ENCODE measurements around the gene FAM43B.

Gene FAM43B

GRCh38 chr1:20590306-20590777 is 38.0 kb downstream of the FAM43B start:
- no peak for DNase-seq (ENCODE audit: low read depth)

- DNase-seq (ENCODE audit: low read depth): no peak
These were observed 41.4 kb downstream of the FAM43B start for GRCh38 chr1:20593756-20594155.

- DNase-seq (ENCODE audit: low read depth): no peak
These were observed 42.4 kb downstream of the FAM43B start for GRCh38 chr1:20594746-20595145.

GRCh38 chr1:20596106-20596505 is 43.7 kb downstream of the FAM43B start:
- no peak for DNase-seq (ENCODE audit: low read depth)

- DNase-seq (ENCODE audit: low read depth): no peak
These were observed 45.3 kb downstream of the FAM43B start for GRCh38 chr1:20597650-20598049.

- DNase-seq (ENCODE audit: low read depth): no peak
These were observed 47.8 kb downstream of the FAM43B start for GRCh38 chr1:20600156-20600555.

- no peak for DNase-seq (ENCODE audit: low read depth)
These were observed 48.9 kb downstream of the FAM43B start for GRCh38 chr1:20601129-20601825.

- no peak for DNase-seq (ENCODE audit: low read depth)
These were observed 50.6 kb downstream of the FAM43B start for GRCh38 chr1:20602851-20603450.

- no peak for DNase-seq (ENCODE audit: low read depth)
These were observed 51.4 kb downstream of the FAM43B start for GRCh38 chr1:20603504-20604464.
